ENCODE measurements around the gene PNPLA3.

The PNPLA3 gene

DNA sequence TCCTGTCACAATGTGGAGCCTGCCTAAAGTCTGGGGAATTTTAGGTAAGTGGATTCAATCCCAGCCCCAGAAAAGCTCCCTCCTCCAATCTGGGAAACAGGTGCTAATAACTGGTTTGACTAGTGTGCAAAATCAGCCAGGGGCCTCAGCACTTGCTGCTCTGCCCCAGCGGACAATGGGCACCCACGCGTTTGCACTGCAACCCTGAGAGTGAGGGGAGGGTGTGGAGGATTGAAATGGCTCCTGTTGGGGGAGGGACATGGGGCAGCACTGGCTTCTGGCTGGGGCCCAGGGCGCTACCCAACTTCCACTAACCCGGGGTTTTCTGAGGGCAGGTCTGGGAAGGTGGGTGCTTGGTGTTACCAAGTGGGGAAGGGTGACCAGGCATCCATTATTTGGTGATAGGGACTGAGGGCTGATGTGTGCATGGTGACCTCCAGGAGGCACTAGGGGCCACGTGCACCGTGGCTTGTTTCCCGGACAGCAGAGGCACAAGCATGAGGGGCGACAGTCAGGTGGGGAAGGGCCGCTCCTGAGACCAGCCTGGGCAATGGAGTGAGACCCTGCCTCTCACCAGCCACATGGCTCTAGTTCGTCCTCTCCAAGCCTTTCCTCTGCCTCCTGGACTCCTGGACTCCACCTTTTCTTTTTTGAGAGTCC, 27.5 kb upstream of the PNPLA3 start:
- Histone ChIP-seq H3K27me3 (ENCODE audit: insufficient read depth, low read length) (peaks cover 15% of the 10 kb centered on the region), H3K9ac (ENCODE audit: low read length) (no peak overlapping the region), H3K27ac (ENCODE audit: low read depth, low read length) (no peak overlapping the region), H3K9me3 (ENCODE audit: insufficient read depth, low read depth, low read length) (peaks cover 2% of the 10 kb centered on the region), H3K4ac (ENCODE audit: low read depth, low read length) (no peak overlapping the region), H2AFZ (ENCODE audit: insufficient read depth, low read length, poor library complexity) (no peak overlapping the region), H2AK5ac (ENCODE audit: low read length) (no peak overlapping the region), H4K91ac (ENCODE audit: low read depth, low read length) (no peak overlapping the region), H3K4me1 (ENCODE audit: control insufficient read depth in 1 of 2, insufficient read depth in 2 of 2, low read length in 2 of 2) (peaks cover 0 to 4% of the 10 kb centered on the region in 2 experiments), H3K18ac (ENCODE audit: low read length) (no peak overlapping the region), H3K4me3 (ENCODE audit: low read depth, low read length) (no peak overlapping the region), H3K36me3 (ENCODE audit: control insufficient read depth in 1 of 2, insufficient read depth in 2 of 2, low read length in 2 of 2) (no peaks in the 10 kb centered on the region), H2BK5ac (ENCODE audit: low read depth, low read length, poor library complexity) (no peak overlapping the region), H4K12ac (ENCODE audit: low read depth, low read length) (no peak overlapping the region), H3K4me2 (ENCODE audit: low read length) (no peak overlapping the region), H3K79me2 (ENCODE audit: control insufficient read depth, insufficient read depth, low read length, poor library complexity) (no peaks in the 10 kb centered on the region), H2BK120ac (ENCODE audit: insufficient read depth, low read length, poor library complexity) (no peak overlapping the region), H3K79me1 (ENCODE audit: low read length) (no peaks in the 10 kb centered on the region), H2BK12ac (ENCODE audit: low read length) (no peak overlapping the region), H4K8ac (ENCODE audit: low read depth, low read length) (no peak overlapping the region), H3K14ac (ENCODE audit: low read length) (no peak overlapping the region), H3K23ac (ENCODE audit: low read length) (no peak overlapping the region)
- no CpG with 5 or more reads among the region's 11 CpGs for WGBS (ENCODE audit: extremely low coverage, insufficient coverage, insufficient read length)
- no peak for DNase-seq

DNA sequence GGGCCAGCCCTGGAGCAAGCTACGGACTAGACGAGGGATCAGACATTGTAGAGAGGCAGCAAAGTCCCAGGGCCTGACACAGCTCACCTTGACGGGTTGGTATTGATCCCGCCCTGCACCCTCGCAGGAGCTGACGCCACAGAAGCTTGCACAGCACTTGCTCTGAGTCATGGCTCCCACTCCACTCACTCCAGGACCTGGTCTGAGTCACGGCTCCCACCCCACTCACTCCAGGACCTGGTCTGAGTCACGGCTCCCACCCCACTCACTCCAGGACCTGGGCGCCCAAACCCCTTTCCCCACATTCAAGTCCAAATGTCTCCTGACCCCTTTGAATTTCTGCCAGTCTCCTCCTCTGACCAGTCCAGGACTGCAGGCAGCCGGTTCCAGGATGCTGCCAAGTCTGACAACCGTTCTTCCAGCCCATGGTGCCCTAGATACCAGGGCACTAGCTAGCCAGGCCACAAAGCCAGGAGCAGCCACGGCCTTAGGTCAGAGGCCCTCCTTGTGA, 25.8 kb upstream of the PNPLA3 start:
- no peak overlapping the region for H4K91ac ChIP-seq (ENCODE audit: low read depth, low read length)

DNA sequence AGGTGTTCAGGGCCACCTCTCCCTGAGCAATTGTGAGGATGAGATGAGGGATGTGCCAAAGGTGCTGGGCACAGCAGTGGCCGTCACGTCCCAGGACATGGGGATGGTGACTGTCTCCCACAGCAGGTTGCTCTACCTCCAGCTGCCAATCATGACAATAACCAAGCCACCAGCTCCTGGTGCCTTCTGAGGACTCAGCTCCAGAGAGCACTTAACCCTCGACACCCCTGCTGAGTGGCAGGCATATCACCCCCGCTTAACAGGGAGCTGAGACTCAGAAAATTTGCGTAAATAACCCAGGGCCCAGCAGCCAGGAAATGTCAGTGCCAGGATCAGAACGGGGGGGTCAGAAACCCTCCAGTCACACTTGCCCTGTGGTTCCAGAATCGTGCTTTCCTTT, 23.4 kb upstream of the PNPLA3 start:
- H3K9ac ChIP-seq (ENCODE audit: low read length), result no peak overlapping the region
- H3K4me3 ChIP-seq (ENCODE audit: low read depth, low read length), result no peak overlapping the region
- no peak overlapping the region for H2AK5ac ChIP-seq (ENCODE audit: low read length)
- WGBS (ENCODE audit: extremely low coverage, insufficient coverage, insufficient read length), result no CpG with 5 or more reads among the region's 7 CpGs
- H3K4me2 ChIP-seq (ENCODE audit: low read length), result no peak overlapping the region
- no peak overlapping the region for H2BK120ac ChIP-seq (ENCODE audit: insufficient read depth, low read length, poor library complexity)
- H2AFZ ChIP-seq (ENCODE audit: insufficient read depth, low read length, poor library complexity), result no peak overlapping the region
- no peaks in the 10 kb centered on the region for H3K27me3 ChIP-seq (ENCODE audit: insufficient read depth, low read length)
- peaks cover 1% of the 10 kb centered on the region for H3K79me2 ChIP-seq (ENCODE audit: control insufficient read depth, insufficient read depth, low read length, poor library complexity)
- no peak overlapping the region for H4K91ac ChIP-seq (ENCODE audit: low read depth, low read length)
- no peaks in the 10 kb centered on the region for H3K79me1 ChIP-seq (ENCODE audit: low read length)
- no peak overlapping the region for H2BK5ac ChIP-seq (ENCODE audit: low read depth, low read length, poor library complexity)
- no peaks in the 10 kb centered on the region for H3K4me1 ChIP-seq (ENCODE audit: control insufficient read depth in 1 of 2, insufficient read depth in 2 of 2, low read length in 2 of 2)
- no peak overlapping the region for H3K18ac ChIP-seq (ENCODE audit: low read length)
- no peak overlapping the region for H4K12ac ChIP-seq (ENCODE audit: low read depth, low read length)
- no peak overlapping the region for H2BK12ac ChIP-seq (ENCODE audit: low read length)
- no peaks in the 10 kb centered on the region for H3K9me3 ChIP-seq (ENCODE audit: insufficient read depth, low read depth, low read length)
- no peak overlapping the region for H3K27ac ChIP-seq (ENCODE audit: low read depth, low read length)
- no peak overlapping the region for H3K4ac ChIP-seq (ENCODE audit: low read depth, low read length)
- DNase-seq, result no peak
- no peak overlapping the region for H3K14ac ChIP-seq (ENCODE audit: low read length)
- no peaks in the 10 kb centered on the region for H3K36me3 ChIP-seq (ENCODE audit: control insufficient read depth in 1 of 2, insufficient read depth in 2 of 2, low read length in 2 of 2)
- H3K23ac ChIP-seq (ENCODE audit: low read length), result no peak overlapping the region
- no peak overlapping the region for H4K8ac ChIP-seq (ENCODE audit: low read depth, low read length)

More for the DNA sequence above, 25.8 kb upstream of the PNPLA3 start:
- H2BK5ac ChIP-seq (ENCODE audit: low read depth, low read length, poor library complexity), result no peak overlapping the region
- no peaks in the 10 kb centered on the region for H3K79me2 ChIP-seq (ENCODE audit: control insufficient read depth, insufficient read depth, low read length, poor library complexity)
- WGBS (ENCODE audit: extremely low coverage, insufficient coverage, insufficient read length), result no CpG with 5 or more reads among the region's 12 CpGs
- no peak overlapping the region for H4K8ac ChIP-seq (ENCODE audit: low read depth, low read length)
- no peak overlapping the region for H3K4me2 ChIP-seq (ENCODE audit: low read length)
- no peak overlapping the region for H4K12ac ChIP-seq (ENCODE audit: low read depth, low read length)
- H2BK12ac ChIP-seq (ENCODE audit: low read length), result no peak overlapping the region
- H2BK120ac ChIP-seq (ENCODE audit: insufficient read depth, low read length, poor library complexity), result no peak overlapping the region
- no peak overlapping the region for H3K4ac ChIP-seq (ENCODE audit: low read depth, low read length)
- H3K23ac ChIP-seq (ENCODE audit: low read length), result no peak overlapping the region
- no peak overlapping the region for H3K27ac ChIP-seq (ENCODE audit: low read depth, low read length)
- peak overlapping the region; percentile 14 for H3K4me3 ChIP-seq (ENCODE audit: low read depth, low read length)
- no peak for DNase-seq
- H3K9me3 ChIP-seq (ENCODE audit: insufficient read depth, low read depth, low read length), result peaks cover 2% of the 10 kb centered on the region
- no peaks in the 10 kb centered on the region for H3K79me1 ChIP-seq (ENCODE audit: low read length)
- no peaks in the 10 kb centered on the region for H3K36me3 ChIP-seq (ENCODE audit: control insufficient read depth in 1 of 2, insufficient read depth in 2 of 2, low read length in 2 of 2)
- H3K14ac ChIP-seq (ENCODE audit: low read length), result no peak overlapping the region
- H3K9ac ChIP-seq (ENCODE audit: low read length), result no peak overlapping the region
- H2AFZ ChIP-seq (ENCODE audit: insufficient read depth, low read length, poor library complexity), result no peak overlapping the region
- H3K18ac ChIP-seq (ENCODE audit: low read length), result no peak overlapping the region
- no peaks in the 10 kb centered on the region for H3K27me3 ChIP-seq (ENCODE audit: insufficient read depth, low read length)
- H2AK5ac ChIP-seq (ENCODE audit: low read length), result no peak overlapping the region
- H3K4me1 ChIP-seq (ENCODE audit: control insufficient read depth in 1 of 2, insufficient read depth in 2 of 2, low read length in 2 of 2), result no peaks in the 10 kb centered on the region

DNA sequence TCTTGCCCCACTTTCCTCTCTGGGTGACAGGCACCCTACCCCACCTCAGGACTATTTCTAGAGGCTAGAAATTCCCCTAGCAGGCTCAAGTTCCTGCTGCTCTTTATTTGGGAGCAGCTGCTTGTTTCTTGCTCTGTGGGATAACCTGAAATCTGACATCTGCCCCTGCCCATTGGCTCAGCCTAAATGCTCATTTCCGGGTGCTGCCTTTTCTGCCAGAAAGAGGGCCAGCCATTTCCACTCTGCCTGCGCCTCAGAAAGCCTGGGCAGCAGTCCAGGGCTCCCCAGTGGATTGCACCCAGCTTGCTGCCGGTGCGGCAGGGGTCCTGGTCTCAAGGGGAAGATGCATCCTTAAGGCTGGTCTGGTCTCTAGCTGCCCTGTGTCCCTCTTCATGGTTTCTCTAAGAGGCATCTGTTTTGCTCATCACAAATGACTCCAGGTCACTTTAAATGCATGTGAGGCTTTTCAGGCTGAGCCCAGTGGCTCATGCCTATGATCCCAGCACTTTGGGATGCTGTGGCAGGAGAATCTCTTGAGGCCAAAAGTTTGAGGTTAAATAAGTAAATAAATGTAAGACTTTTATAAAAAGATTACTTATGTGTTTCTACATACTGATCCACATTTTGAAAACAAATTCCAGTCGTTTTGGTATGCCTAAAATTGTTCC, 21.5 kb upstream of the PNPLA3 start:
- Histone ChIP-seq H2BK5ac (ENCODE audit: low read depth, low read length, poor library complexity) (no peak overlapping the region), H3K4me1 (ENCODE audit: control insufficient read depth in 1 of 2, insufficient read depth in 2 of 2, low read length in 2 of 2) (no peaks in the 10 kb centered on the region), H4K91ac (ENCODE audit: low read depth, low read length) (no peak overlapping the region), H3K4ac (ENCODE audit: low read depth, low read length) (no peak overlapping the region), H3K9ac (ENCODE audit: low read length) (no peak overlapping the region), H2BK12ac (ENCODE audit: low read length) (no peak overlapping the region), H3K9me3 (ENCODE audit: insufficient read depth, low read depth, low read length) (no peaks in the 10 kb centered on the region), H3K79me1 (ENCODE audit: low read length) (no peaks in the 10 kb centered on the region), H3K4me3 (ENCODE audit: low read depth, low read length) (no peak overlapping the region), H3K23ac (ENCODE audit: low read length) (no peak overlapping the region), H3K27me3 (ENCODE audit: insufficient read depth, low read length) (no peaks in the 10 kb centered on the region), H2AK5ac (ENCODE audit: low read length) (no peak overlapping the region), H3K36me3 (ENCODE audit: control insufficient read depth in 1 of 2, insufficient read depth in 2 of 2, low read length in 2 of 2) (no peaks in the 10 kb centered on the region), H3K79me2 (ENCODE audit: control insufficient read depth, insufficient read depth, low read length, poor library complexity) (peaks cover 1% of the 10 kb centered on the region), H3K14ac (ENCODE audit: low read length) (no peak overlapping the region), H4K12ac (ENCODE audit: low read depth, low read length) (no peak overlapping the region), H3K4me2 (ENCODE audit: low read length) (no peak overlapping the region), H3K18ac (ENCODE audit: low read length) (no peak overlapping the region), H4K8ac (ENCODE audit: low read depth, low read length) (no peak overlapping the region), H2AFZ (ENCODE audit: insufficient read depth, low read length, poor library complexity) (no peak overlapping the region), H2BK120ac (ENCODE audit: insufficient read depth, low read length, poor library complexity) (no peak overlapping the region), H3K27ac (ENCODE audit: low read depth, low read length) (no peak overlapping the region)
- no peak for DNase-seq
- WGBS (ENCODE audit: extremely low coverage, insufficient coverage, insufficient read length), result no CpG with 5 or more reads among the region's 5 CpGs
